HCT116 (cell line): ENCODE measurements around the gene CYB5D1. TPM values are rescaled to one million over a fixed set of nuclear protein-coding genes. Genes with fewer than 3 reads are reported as not detected.

Experiments used
- ATAC-seq: fragments of 200-7000 bp; cut with Tn5 transposase; 2 replicates; pipeline ENCODE4 v1.9.1; 2020; ENCODE audit warnings: mild to moderate bottlenecking, moderate library complexity
- BruUV-seq: library from RNA; stranded (reverse); fragments of 400-500 nt; replicated peaks from 2 replicates; lab custom pipeline; 2021; lab: Mats Ljungman, UMichigan
- CTCF ChIA-PET: fragments of 300-600 bp; sonication (Branson Sonifier 250); formaldehyde crosslinking; loops from one replicate; lab custom pipeline; 2021; ENCODE audit warnings: antibody characterized with exemption; lab: Charles Lee
- POLR2A ChIA-PET: fragments of 300-600, 350-600 bp; sonication (Branson Sonifier 250); formaldehyde crosslinking; loops from one replicate; lab custom pipeline; 2021; ENCODE audit warnings: antibody characterized with exemption; lab: Charles Lee
- RAD21 ChIA-PET, 2 experiments: fragments of 300-600 bp; sonication (Branson Sonifier 250); formaldehyde crosslinking; loops; one replicate each; lab custom pipeline; 2023; ENCODE audit warnings: low total read pairs in 2 of 2; ENCODE audit not compliant: uncharacterized antibody in 2 of 2, unreplicated experiment in 2 of 2, low non-redundant PET in 1 of 2; lab: Charles Lee
- DNase-seq: peaks from one replicate; pipeline ENCODE4 v3.0.0-alpha.2; 2010; ENCODE audit warnings: low read depth, low spot score
- H2AFZ ChIP-seq: fragments of 200-600 bp; shearing (Covaris generic), sonication (generic); 2 replicates; pipeline ENCODE4 v1.6.1; 2017; ENCODE audit warnings: low read depth, mixed run types, mixed read lengths, antibody characterized with exemption, low read length; ENCODE audit not compliant: poor library complexity, severe bottlenecking
- H3K27ac ChIP-seq: 2 replicates; pipeline ENCODE4 v1.5.1; 2012; ENCODE audit warnings: low read depth, low read length
- H3K27me3 ChIP-seq: fragments of 200-600 bp; sonication (generic); 2 replicates; pipeline ENCODE4 v1.6.1; 2016; ENCODE audit warnings: mixed run types, low read length, mixed read lengths; ENCODE audit not compliant: insufficient read depth
- H3K36me3 ChIP-seq, 2 experiments: fragments of 200-500 bp in 1 of 2; fragments of 200-600 bp in 1 of 2; sonication (Bioruptor generic) in 1 of 2; sonication (generic) in 1 of 2; 2 replicates each; pipeline versions ENCODE4 v1.5.1 to v1.6.1; 2014 to 2016; ENCODE audit warnings: low read length in 2 of 2, inconsistent platforms in 1 of 2, mixed read lengths in 1 of 2, mixed run types in 1 of 2; ENCODE audit not compliant: insufficient read depth in 2 of 2, control insufficient read depth in 1 of 2
- H3K4me1 ChIP-seq, 2 experiments: fragments of 200-600 bp in 1 of 2; sonication (generic) in 1 of 2; 2 replicates each; pipeline versions ENCODE4 v1.5.1 to v1.6.1; 2012 to 2017; ENCODE audit warnings: low read length in 2 of 2, inconsistent platforms in 1 of 2, mild to moderate bottlenecking in 1 of 2, mixed read lengths in 1 of 2, mixed run types in 1 of 2, moderate library complexity in 1 of 2; ENCODE audit not compliant: insufficient read depth in 2 of 2, control insufficient read depth in 1 of 2
- H3K4me2 ChIP-seq: fragments of 200-600 bp; sonication (generic); 2 replicates; pipeline ENCODE4 v1.6.1; 2017; ENCODE audit warnings: mixed run types, low read length, mixed read lengths
- H3K4me3 ChIP-seq, 2 experiments: fragments of 200-600 bp in 1 of 2; sonication (generic) in 1 of 2; replicated peaks in 1 of 2; 2 replicates each; pipeline ENCODE4 v1.5.1; 2011 to 2016; ENCODE audit warnings: low read length in 2 of 2, control low read depth in 1 of 2, low read depth in 1 of 2, mild to moderate bottlenecking in 1 of 2, mixed read lengths in 1 of 2, mixed run types in 1 of 2
- H3K79me2 ChIP-seq: fragments of 200-600 bp; sonication (generic); 2 replicates; pipeline ENCODE4 v1.6.1; 2017; ENCODE audit warnings: mild to moderate bottlenecking, mixed run types, low read length, moderate library complexity, mixed read lengths; ENCODE audit not compliant: insufficient read depth
- H3K9ac ChIP-seq: fragments of 200-600 bp; sonication (generic); 2 replicates; pipeline ENCODE4 v1.6.1; 2016; ENCODE audit warnings: low read length, mixed read lengths
- H3K9me2 ChIP-seq: fragments of 200-600 bp; sonication (generic), shearing (Covaris generic); 2 replicates; pipeline ENCODE4 v1.6.1; 2017; ENCODE audit warnings: mixed run types, mild to moderate bottlenecking, moderate library complexity; ENCODE audit not compliant: insufficient read depth
- H3K9me3 ChIP-seq, 2 experiments: fragments of 200-500 bp in 1 of 2; fragments of 200-600 bp in 1 of 2; sonication (Bioruptor generic) in 1 of 2; sonication (generic) in 1 of 2; 2 replicates each; pipeline ENCODE4 v1.6.1; 2014 to 2017; ENCODE audit warnings: low read length in 2 of 2, mixed read lengths in 2 of 2, inconsistent platforms in 1 of 2, low read depth in 1 of 2, mild to moderate bottlenecking in 1 of 2, mixed run types in 1 of 2, moderate library complexity in 1 of 2; ENCODE audit not compliant: control insufficient read depth in 1 of 2, insufficient read depth in 1 of 2
- H4K20me1 ChIP-seq: fragments of 200-600 bp; sonication (generic), shearing (Covaris generic); 2 replicates; pipeline ENCODE4 v1.6.1; 2017; ENCODE audit warnings: mixed run types, mild to moderate bottlenecking, moderate library complexity; ENCODE audit not compliant: insufficient read depth
- CEBPB ChIP-seq: IDR thresholded peaks from 2 replicates; pipeline ENCODE4 v1.6.1; 2012; ENCODE audit warnings: low read depth
- EZH2 ChIP-seq: fragments of 200-600 bp; sonication (generic); IDR thresholded peaks from 2 replicates; pipeline ENCODE4 v1.6.1; 2017; ENCODE audit warnings: antibody characterized with exemption, mixed run types
- MAX ChIP-seq: IDR thresholded peaks from 2 replicates; pipeline ENCODE4 v1.6.1; 2012
- POLR2AphosphoS5 ChIP-seq: IDR thresholded peaks from 2 replicates; pipeline ENCODE4 v1.6.1; 2011; ENCODE audit warnings: mild to moderate bottlenecking, low read depth, low read length, moderate library complexity
- SP1 ChIP-seq: IDR thresholded peaks from 2 replicates; pipeline ENCODE4 v1.6.1; 2012; ENCODE audit warnings: low read depth
- ZNF274 ChIP-seq: fragments of 200-500 bp; sonication (Bioruptor generic); IDR thresholded peaks from 2 replicates; pipeline ENCODE4 v1.6.1; 2014; ENCODE audit warnings: mild to moderate bottlenecking, low read depth, low read length, inconsistent platforms
- intact Hi-C: fragments of 100-400 bp; cut with micrococcal nuclease; formaldehyde crosslinking; loops from 2 replicates; pipeline ENCODE4 v1.10.0; 2022
- total RNA-seq: library from RNA; stranded (reverse); gene quantifications from one replicate; pipeline ENCODE4 v1.2.1, GENCODE V29; 2021; ENCODE audit not compliant: unreplicated experiment
- TF ChIP-seq, protein P1 (sequence below): IDR thresholded peaks from 2 replicates; pipeline ENCODE4 v1.6.1; 2012; ENCODE audit warnings: low read depth
- TF ChIP-seq, protein P2 (sequence below): IDR thresholded peaks from 2 replicates; pipeline ENCODE4 v1.6.1; 2011; ENCODE audit warnings: mild to moderate bottlenecking, low read length, moderate library complexity; ENCODE audit not compliant: insufficient replicate concordance; ENCODE audit errors: extremely low read depth

CYB5D1 gene
- total RNA-seq, 1 experiment from 2014 or later = 21.5 TPM

DNA sequence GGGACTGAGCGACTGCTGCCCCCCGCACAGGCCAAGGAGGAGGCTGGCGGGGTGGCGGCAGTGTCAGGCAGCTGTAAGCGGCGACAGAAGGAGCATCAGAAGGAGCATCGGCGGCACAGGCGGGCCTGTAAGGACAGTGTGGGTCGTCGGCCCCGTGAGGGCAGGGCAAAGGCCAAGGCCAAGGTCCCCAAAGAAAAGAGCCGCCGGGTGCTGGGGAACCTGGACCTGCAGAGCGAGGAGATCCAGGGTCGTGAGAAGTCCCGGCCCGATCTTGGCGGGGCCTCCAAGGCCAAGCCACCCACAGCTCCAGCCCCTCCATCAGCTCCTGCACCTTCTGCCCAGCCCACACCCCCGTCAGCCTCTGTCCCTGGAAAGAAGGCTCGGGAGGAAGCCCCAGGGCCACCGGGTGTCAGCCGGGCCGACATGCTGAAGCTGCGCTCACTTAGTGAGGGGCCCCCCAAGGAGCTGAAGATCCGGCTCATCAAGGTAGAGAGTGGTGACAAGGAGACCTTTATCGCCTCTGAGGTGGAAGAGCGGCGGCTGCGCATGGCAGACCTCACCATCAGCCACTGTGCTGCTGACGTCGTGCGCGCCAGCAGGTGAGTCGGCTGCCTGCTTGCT is 8.6 kb upstream of the CYB5D1 start:
- RAD21 ChIA-PET = no interaction called here
- POLR2A ChIA-PET = no interaction called here
- H4K20me1 ChIP-seq = no peaks in the 10 kb centered on the region
- no peaks in the 10 kb centered on the region for H3K9me3 ChIP-seq
- intact Hi-C loops = no loop called here
- no peak overlapping the region for H3K9ac ChIP-seq
- peaks cover 50% of the 10 kb centered on the region for H3K79me2 ChIP-seq
- TF ChIP-seq ZNF274 = no peak
- no peak for TF ChIP-seq CEBPB
- TF ChIP-seq, protein P1, sequence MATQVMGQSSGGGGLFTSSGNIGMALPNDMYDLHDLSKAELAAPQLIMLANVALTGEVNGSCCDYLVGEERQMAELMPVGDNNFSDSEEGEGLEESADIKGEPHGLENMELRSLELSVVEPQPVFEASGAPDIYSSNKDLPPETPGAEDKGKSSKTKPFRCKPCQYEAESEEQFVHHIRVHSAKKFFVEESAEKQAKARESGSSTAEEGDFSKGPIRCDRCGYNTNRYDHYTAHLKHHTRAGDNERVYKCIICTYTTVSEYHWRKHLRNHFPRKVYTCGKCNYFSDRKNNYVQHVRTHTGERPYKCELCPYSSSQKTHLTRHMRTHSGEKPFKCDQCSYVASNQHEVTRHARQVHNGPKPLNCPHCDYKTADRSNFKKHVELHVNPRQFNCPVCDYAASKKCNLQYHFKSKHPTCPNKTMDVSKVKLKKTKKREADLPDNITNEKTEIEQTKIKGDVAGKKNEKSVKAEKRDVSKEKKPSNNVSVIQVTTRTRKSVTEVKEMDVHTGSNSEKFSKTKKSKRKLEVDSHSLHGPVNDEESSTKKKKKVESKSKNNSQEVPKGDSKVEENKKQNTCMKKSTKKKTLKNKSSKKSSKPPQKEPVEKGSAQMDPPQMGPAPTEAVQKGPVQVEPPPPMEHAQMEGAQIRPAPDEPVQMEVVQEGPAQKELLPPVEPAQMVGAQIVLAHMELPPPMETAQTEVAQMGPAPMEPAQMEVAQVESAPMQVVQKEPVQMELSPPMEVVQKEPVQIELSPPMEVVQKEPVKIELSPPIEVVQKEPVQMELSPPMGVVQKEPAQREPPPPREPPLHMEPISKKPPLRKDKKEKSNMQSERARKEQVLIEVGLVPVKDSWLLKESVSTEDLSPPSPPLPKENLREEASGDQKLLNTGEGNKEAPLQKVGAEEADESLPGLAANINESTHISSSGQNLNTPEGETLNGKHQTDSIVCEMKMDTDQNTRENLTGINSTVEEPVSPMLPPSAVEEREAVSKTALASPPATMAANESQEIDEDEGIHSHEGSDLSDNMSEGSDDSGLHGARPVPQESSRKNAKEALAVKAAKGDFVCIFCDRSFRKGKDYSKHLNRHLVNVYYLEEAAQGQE = no peak
- no peak for TF ChIP-seq SP1
- TF ChIP-seq, protein P2, sequence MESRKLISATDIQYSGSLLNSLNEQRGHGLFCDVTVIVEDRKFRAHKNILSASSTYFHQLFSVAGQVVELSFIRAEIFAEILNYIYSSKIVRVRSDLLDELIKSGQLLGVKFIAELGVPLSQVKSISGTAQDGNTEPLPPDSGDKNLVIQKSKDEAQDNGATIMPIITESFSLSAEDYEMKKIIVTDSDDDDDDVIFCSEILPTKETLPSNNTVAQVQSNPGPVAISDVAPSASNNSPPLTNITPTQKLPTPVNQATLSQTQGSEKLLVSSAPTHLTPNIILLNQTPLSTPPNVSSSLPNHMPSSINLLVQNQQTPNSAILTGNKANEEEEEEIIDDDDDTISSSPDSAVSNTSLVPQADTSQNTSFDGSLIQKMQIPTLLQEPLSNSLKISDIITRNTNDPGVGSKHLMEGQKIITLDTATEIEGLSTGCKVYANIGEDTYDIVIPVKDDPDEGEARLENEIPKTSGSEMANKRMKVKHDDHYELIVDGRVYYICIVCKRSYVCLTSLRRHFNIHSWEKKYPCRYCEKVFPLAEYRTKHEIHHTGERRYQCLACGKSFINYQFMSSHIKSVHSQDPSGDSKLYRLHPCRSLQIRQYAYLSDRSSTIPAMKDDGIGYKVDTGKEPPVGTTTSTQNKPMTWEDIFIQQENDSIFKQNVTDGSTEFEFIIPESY = no peak
- TF ChIP-seq MAX = no peak
- TF ChIP-seq POLR2AphosphoS5 = no peak
- no peak for TF ChIP-seq EZH2
- no peak overlapping the region for H2AFZ ChIP-seq
- H3K9me2 ChIP-seq = no peaks in the 10 kb centered on the region
- ATAC-seq = no peak
- no peak overlapping the region for H3K4me3 ChIP-seq
- H3K4me1 ChIP-seq = peaks cover 20 to 37% of the 10 kb centered on the region in 2 experiments
- 0 out of 2 replicates have a peak overlapping the region, but pooled peaks have one; percentile 68 for H3K27ac ChIP-seq
- H3K36me3 ChIP-seq = peaks cover 27 to 31% of the 10 kb centered on the region in 2 experiments
- no peaks in the 10 kb centered on the region for H3K27me3 ChIP-seq
- DNase-seq = no peak
- no TSS peak for BruUV-seq
- no peak overlapping the region for H3K4me2 ChIP-seq
- CTCF ChIA-PET = no interaction called here
